Stimulated activated CD8-positive, alpha-beta memory T cell treated with anti-CD3 and anti-CD28 coated beads, Interleukin-7, amount 100 ng/mL, for 24 hours (primary cell): Measurements from ENCODE around the gene COX7A1.
"Not testable (repeated sequence)": the region's sequence is repeated elsewhere in the genome, so short reads cannot be mapped to it uniquely, and the experiment has no call there.

ENCODE experiments used
- DNase-seq: peaks from one replicate; pipeline ENCODE4 v3.0.0-alpha.2; 2020; ENCODE audit warnings: low read depth

COX7A1 gene

DNA sequence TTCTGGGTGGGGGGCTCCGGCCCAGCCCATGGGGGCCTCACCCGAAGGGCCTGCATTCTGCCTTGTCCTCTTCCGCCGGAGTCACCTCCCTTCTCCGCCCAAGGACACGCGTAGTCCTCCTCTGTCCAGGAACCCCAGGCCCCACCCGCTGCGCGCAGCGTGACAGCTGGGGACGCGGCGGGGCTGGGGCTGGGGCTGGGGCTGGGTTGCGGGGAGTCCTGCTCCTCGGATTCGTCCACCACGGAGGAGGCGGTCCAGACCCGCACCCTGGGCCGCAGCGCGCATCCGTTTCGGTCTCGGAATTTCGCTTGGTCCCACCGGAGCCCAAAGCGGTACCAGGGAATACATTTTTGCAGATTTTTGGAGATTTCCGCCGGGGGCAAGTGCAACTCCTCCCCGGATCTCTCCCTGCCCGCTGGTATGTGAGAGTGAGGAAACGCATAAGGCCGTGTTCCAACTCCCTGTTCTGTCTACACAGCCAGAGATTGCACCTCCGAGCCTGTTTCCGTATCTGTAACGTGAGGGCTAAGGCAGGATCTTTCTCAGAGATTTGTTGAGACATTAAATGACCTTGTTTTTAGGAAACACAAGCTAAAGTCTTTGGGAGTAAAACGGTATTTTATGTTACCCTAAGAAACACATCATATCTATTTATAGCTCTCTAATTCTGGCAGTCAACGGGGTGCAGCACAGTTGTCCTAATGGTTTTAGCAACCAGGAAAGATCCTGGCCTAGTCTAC lies at the start of gene COX7A1:
Gene COX7A1 (minus strand): TSS at position 96 of the 740 bp plus-strand sequence. CDS start 40 bp downstream, at position 56.
- no peak for DNase-seq

DNA sequence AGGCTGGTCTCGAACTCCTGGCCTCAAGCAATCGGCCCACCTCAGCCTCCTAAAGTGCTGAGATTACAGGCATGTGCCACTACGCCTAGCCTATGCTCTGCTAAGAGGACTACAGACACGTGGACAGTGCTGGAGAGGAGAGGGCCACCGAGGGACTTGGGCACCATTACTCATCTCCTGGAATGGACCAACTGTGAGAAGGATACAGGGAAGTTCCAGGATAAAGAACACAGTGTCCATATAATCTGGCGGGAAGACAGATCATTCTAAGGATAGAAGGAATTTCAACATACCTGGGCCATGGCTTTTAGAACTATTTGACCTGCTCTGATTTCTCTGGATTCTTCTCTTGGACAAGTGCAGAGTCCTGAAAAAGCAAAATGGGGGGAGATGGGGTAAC lies 49.4 kb upstream of the COX7A1 start:
- no peak for DNase-seq

DNA sequence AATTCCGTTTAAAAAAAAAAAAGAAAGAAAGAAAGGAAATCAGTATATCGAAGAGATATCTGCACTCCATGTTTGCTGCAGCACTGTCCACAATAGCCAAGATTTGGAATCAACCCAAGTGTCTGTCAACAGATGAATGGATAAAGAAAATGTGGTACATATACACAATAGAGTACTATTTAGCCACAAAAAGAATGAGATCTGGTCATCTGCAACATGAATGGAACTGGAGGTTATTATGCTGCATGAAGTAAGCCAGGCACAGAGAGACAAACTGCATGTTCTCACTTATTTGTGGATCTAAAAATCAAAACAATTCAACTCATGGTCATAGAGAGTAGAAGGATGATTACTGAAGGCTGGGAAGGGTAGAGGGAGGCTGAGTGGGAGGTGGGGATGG lies 45.9 kb upstream of the COX7A1 start:
- no peak for DNase-seq

GRCh38 chr19:36196249-36196648 lies 44.0 kb upstream of the COX7A1 start:
- DNase-seq = no peak

DNA sequence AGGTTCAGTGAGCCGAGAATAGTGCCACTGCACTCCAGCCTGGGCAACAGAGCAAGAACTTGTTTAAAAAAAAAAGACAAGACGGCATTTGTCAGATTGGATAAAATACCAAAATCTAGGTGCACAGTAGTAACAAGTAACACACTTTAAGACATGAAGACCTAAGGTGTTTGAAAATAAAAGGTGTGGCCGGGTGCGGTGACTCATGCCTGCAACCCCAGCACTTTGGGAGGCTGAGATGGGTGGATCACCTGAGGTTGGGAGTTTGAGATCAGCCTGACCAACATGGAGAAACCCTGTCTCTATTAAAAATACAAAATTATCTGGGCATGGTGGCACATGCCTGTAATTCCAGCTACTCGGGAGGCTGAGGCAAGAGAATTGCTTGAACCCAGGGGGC lies 34.5 kb upstream of the COX7A1 start:
- not testable (repeated sequence) for DNase-seq

GRCh38 chr19:36183245-36183628 lies 31.0 kb upstream of the COX7A1 start:
- DNase-seq = no peak

DNA sequence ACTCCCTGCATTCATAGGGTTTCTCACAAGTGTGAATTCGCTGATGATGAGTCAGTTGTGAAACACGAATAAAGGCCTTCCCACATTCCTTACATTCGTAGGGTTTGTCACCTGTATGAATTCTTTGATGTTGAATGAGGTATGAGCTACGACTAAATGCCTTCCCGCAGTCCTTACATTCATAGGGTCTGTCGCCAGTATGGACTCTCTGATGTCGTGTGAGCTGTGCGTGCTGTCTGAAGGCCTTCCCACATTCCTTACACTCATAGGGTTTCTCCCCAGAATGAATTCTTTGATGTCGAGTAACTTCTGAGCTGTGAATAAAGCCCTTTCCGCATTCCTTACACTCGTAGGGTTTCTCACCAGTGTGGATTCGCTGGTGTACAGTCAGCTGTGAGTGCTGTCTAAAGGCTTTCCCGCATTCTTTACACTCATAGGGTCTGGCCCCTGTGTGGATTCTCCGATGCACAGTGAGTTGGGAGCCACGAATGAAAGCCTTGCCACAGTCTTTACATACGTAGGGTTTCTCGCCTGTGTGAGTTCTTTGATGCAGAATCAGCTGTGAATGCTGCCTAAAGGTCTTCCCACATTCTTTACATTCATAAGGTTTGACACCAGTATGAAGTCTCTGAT lies 30.5 kb upstream of the COX7A1 start:
- no peak for DNase-seq

- DNase-seq = not testable (repeated sequence)
Measured at GRCh38 chr19:36179077-36179476, 26.8 kb upstream of the COX7A1 start.

- not testable (repeated sequence) for DNase-seq
Measured at GRCh38 chr19:36173846-36174245, 21.6 kb upstream of the COX7A1 start.

DNA sequence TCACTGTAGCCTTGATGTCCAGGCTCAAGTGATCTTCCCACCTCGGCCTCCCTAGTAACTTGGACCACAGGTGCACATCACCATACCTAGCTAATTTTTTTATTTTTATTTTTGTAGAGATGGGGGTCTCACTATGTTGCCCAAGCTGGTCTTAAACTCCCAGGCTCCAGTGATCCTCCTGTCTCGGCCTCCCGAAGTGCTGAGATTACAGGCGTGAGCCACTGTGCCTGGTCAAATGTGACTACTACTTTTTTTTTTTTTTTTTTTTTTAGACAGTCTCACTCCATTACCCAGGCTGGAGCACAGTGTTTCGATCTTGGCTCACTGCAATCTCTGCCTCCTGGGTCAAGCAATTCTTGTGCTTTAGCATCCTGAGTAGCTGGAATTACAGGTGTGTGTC lies 20.6 kb upstream of the COX7A1 start:
- no peak for DNase-seq

GRCh38 chr19:36169084-36169760 lies 17.0 kb upstream of the COX7A1 start:
- no peak for DNase-seq

GRCh38 chr19:36163813-36164212 lies 11.6 kb upstream of the COX7A1 start:
- DNase-seq = no peak

DNA sequence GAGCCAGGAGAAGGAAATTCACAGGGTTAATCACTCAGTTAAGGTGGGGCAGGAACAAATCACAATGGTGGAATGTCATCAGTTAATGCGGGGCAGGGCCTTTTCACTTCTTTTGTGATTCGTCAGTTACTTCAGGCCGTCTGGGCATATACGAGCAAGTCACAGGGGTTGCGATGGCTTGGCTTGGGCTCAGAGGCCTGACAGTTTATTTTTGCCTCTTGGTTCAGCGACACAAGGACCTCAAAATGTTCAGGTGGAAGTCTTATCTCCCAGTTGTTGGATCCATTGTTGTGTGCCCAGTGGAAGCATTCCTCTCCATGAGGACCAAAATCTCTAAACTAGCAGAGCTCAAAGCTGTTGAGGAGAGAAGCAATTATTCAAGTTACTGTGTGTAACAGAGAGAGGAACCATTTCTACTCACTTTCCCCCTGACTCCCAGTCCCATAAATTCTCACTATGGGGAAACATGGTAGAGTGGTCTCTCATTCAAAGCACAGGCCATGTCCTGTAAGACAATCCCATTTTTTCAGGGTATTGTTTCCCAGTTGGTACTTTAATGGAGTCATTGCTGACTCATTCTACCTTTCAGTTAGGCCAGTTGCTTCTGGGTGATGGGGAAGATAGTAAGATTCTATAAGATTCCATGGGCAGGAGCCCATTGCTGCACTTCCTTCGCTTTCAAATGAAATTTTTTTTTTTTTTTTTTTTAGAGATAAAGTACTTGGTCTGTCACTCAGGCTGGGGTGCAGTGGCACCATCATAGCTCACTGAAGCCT lies 8.8 kb upstream of the COX7A1 start:
- no peak for DNase-seq

- no peak for DNase-seq
Measured at GRCh38 chr19:36153126-36153525, 879 bp upstream of the COX7A1 start.

DNA sequence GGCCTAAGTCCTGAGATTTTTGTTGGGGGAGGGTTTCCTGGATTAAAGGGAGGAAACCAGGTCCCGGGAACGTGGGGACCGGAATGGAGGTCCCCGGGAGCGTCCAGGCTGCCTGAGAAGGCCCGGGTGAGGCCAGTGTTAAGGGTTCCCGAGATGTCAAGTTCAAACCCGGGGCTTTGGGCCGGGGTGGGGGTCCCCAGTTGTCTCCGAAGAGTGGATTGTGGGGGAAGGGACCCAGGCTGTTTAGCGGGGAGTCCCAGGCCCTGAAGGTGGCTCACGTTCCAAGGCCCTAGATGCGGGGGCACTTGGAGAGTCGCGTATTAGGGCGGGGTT lies 262 bp downstream of the COX7A1 start:
- DNase-seq = no peak

DNA sequence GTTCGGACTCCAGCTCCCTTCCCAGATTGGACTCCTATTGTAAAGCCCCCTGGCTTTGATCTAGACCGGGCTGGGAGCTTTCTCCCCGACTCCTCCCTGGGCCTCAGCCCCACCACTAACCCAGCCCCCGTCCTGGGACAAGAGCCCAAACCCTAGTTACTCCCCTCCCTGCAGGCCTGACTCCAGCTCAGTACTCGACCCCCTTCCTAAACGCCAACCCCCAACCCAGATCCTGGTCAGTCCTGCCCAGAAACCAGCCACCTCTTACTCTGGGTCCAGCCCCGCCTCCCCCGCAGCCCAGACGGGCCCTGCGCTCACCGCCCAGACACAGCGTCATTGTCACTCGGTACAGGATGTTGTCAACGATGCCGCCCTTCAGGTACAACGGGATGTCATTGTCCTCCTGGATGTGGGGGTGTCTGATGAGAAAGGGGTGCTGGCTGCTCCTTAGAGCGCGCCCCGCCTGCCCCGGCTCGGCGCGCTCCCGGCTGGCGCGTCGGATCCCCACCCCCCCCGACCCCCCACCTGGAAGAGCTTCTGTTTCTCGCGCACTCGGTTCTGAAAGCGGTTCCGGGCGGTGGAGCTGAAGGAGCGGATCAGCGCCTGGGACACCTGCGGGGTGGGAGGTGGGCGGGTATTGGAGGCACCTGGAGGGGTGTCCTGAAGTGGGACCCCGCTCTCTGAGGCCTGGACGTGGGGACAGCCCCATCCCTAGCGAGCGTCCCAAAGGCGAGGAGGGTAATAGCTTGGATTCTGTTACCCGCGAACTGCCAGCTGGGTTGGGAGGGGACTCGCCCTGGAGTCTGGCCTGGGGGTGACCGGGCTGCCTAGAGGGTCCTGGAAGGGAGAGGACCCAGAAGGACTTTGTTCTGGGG lies 866 bp downstream of the COX7A1 start:
- no peak for DNase-seq

GRCh38 chr19:36150586-36150985 lies 1.7 kb downstream of the COX7A1 start:
- DNase-seq = no peak

- no peak for DNase-seq
Measured at GRCh38 chr19:36149673-36150406, 2.4 kb downstream of the COX7A1 start.

- no peak for DNase-seq
Measured at GRCh38 chr19:36144624-36145023, 7.6 kb downstream of the COX7A1 start.

- DNase-seq = no peak
Measured at GRCh38 chr19:36142496-36142895, 9.8 kb downstream of the COX7A1 start.

GRCh38 chr19:36142046-36142445 lies 10.2 kb downstream of the COX7A1 start:
- DNase-seq = no peak
